ENCODE data around the gene PRKACA.
A peak's percentile ranks its signal among the peaks of the same experiment; 100 is the strongest.

Gene PRKACA

GRCh38 chr19:14116918-14117578 is 514 bp downstream of the PRKACA start (continued):
- TF ChIP-seq ZNF645 (tag by site-specific recombination; IDR thresholded peaks at IDR 0.05) (no peak), ZNF416 (tag by site-specific recombination; IDR thresholded peaks at IDR 0.05) (no peak), ZNF169 (tag by site-specific recombination; IDR thresholded peaks at IDR 0.05) (no peak), GFI1B (tag by site-specific recombination; IDR thresholded peaks at IDR 0.05) (0 out of 2 replicates have a peak, but pooled peaks have one; percentile 11), ZNF623 (tag by site-specific recombination; IDR thresholded peaks at IDR 0.05) (no peak), WT1 (tag by site-specific recombination; IDR thresholded peaks at IDR 0.05) (no peak), ZNF184 (tag by site-specific recombination; IDR thresholded peaks at IDR 0.05) (no peak), ZNF518A (tag by site-specific recombination; conservative IDR thresholded peaks at IDR 0.05; ENCODE audit: low read depth) (no peak), ZNF585B (tag by site-specific recombination; IDR thresholded peaks at IDR 0.05) (no peak), ZNF324 (tag by site-specific recombination; IDR thresholded peaks at IDR 0.05) (no peak), ZNF501 (tag by site-specific recombination; IDR thresholded peaks at IDR 0.05) (no peak), ZBTB44 (tag by site-specific recombination; IDR thresholded peaks at IDR 0.05) (no peak), SETDB1 (IDR thresholded peaks at IDR 0.05; ENCODE audit: insufficient read length, low read length) (no peak), ZNF561 (tag by site-specific recombination; IDR thresholded peaks at IDR 0.05; ENCODE audit: borderline replicate concordance) (no peak), ZNF148 (tag by site-specific recombination; IDR thresholded peaks at IDR 0.05; ENCODE audit: borderline replicate concordance) (no peak), ZNF350 (tag by site-specific recombination; IDR thresholded peaks at IDR 0.05) (no peak), PRDM2 (tag by site-specific recombination; IDR thresholded peaks at IDR 0.05; ENCODE audit: borderline replicate concordance) (no peak), ZNF560 (tag by site-specific recombination; IDR thresholded peaks at IDR 0.05; ENCODE audit: borderline replicate concordance) (no peak), HOXD13 (CRISPR knock-in tag; IDR thresholded peaks at IDR 0.05; ENCODE audit: borderline replicate concordance) (no peak), ZNF76 (tag by site-specific recombination; IDR thresholded peaks at IDR 0.05; ENCODE audit: borderline replicate concordance, low read depth) (peak; percentile 39; the same call in 1 of the 2 replicates), KLF10 (tag by site-specific recombination; IDR thresholded peaks at IDR 0.05) (no peak), ZSCAN30 (tag by site-specific recombination; IDR thresholded peaks at IDR 0.05) (0 out of 2 replicates have a peak, but pooled peaks have one; percentile 13), ZNF830 (tag by site-specific recombination; IDR thresholded peaks at IDR 0.05; ENCODE audit: low read depth) (no peak), GLIS2 (tag by site-specific recombination; IDR thresholded peaks at IDR 0.05) (peak; percentile 72)

Data from HEK293 (cell line).